ENCODE measurements around the gene ABAT.

GRCh38 chr16:8721336-8722024, 47.1 kb downstream of the ABAT start:
- TF ChIP-seq CTCF (IDR thresholded peaks at IDR 0.05; ENCODE audit: low read depth, low read length) (no peak), POLR2A (IDR thresholded peaks at IDR 0.05; ENCODE audit: extremely low read depth, insufficient read length) (no peak), MYC (IDR thresholded peaks at IDR 0.05; ENCODE audit: low read depth, low read length) (no peak)
